ENCODE measurements around the gene FIG4. TPM values are rescaled to one million over a fixed set of nuclear protein-coding genes. Genes with fewer than 3 reads are reported as not detected.

The FIG4 gene
- polyA plus RNA-seq, 1 of the 3 experiments (the other 2 are of a cell fraction), result 6.8 TPM

- Histone ChIP-seq H3K9me3 (no peaks in the 10 kb centered on the region), H3F3A (replicated peaks; ENCODE audit: insufficient read depth) (no peaks in the 10 kb centered on the region), H2AFZ (ENCODE audit: low read depth) (no peak overlapping the region), H3K36me3 (replicated peaks in 1 of 2; ENCODE audit: control insufficient read depth in 1 of 2, insufficient read depth in 2 of 2, low read length in 1 of 2) (no peaks in the 10 kb centered on the region), H3K4me3 (ENCODE audit: low read depth in 2 of 2, low read length in 1 of 2) (no peak overlapping the region), H3K27me3 (ENCODE audit: insufficient read depth) (no peaks in the 10 kb centered on the region), H3K9ac (no peak overlapping the region), H4K20me1 (ENCODE audit: insufficient read depth) (no peaks in the 10 kb centered on the region), H3K9me2 (no peaks in the 10 kb centered on the region), H3K4me1 (ENCODE audit: control insufficient read depth in 1 of 2, insufficient read depth in 2 of 2, low read depth in 1 of 2, low read length in 1 of 2) (no peaks in the 10 kb centered on the region; a peak in 1 of 4 replicates), H3K4me2 (no peak overlapping the region), H3K27ac (ENCODE audit: low read depth in 2 of 2, low read length in 1 of 2) (no peak overlapping the region), H3K79me2 (ENCODE audit: insufficient read depth) (no peaks in the 10 kb centered on the region)
- POLR2A ChIA-PET, result no interaction called here
- no peak for DNase-seq
- CTCF ChIA-PET, result interaction anchor here (0.6 to 8.3 kb wide), 5 partner anchors 11 to 688 kb away, joined by 3 to 295 read pairs (median 12); partner anchors contain the start of genes AK9 and FIG4
- TF ChIP-seq CTCF (IDR thresholded peaks at IDR 0.05) (no peak), EZH2phosphoT487 (IDR thresholded peaks at IDR 0.05; ENCODE audit: borderline replicate concordance, low read depth) (no peak), REST (IDR thresholded peaks at IDR 0.05; ENCODE audit: low read depth, low read length) (no peak), GABPA (IDR thresholded peaks at IDR 0.05; ENCODE audit: low read depth) (no peak), TCF12 (IDR thresholded peaks at IDR 0.05) (no peak), NFIC (IDR thresholded peaks at IDR 0.05; ENCODE audit: borderline replicate concordance) (no peak), SMC3 (IDR thresholded peaks at IDR 0.05; ENCODE audit: low read depth, low read length) (no peak), NRF1 (IDR thresholded peaks at IDR 0.05; ENCODE audit: low read depth, low read length) (no peak), RFX5 (IDR thresholded peaks at IDR 0.05; ENCODE audit: low read length) (no peak), ZBTB33 (IDR thresholded peaks at IDR 0.05; ENCODE audit: borderline replicate concordance, low read depth) (no peak), IRF3 (IDR thresholded peaks at IDR 0.05; ENCODE audit: low read depth, low read length) (no peak), FOSL2 (IDR thresholded peaks at IDR 0.05; ENCODE audit: borderline replicate concordance, low read depth) (no peak)
- 69% methylated on average over 4 of the region's 4 CpGs for WGBS (ENCODE audit: low lambda C conversion rate)
Measured at GRCh38 chr6:109702791-109703190, 11.7 kb downstream of the FIG4 start.
